ENCODE data around the gene C17orf100. TPM values are rescaled to one million over a fixed set of nuclear protein-coding genes. Genes with fewer than 3 reads are reported as not detected.

C17orf100 gene
- total RNA-seq, 1 experiment from 2014 or later, result 0.70 TPM

- no peaks in the 10 kb centered on the region for H4K20me1 ChIP-seq (ENCODE audit: control insufficient read depth, insufficient read depth, insufficient read length)
- H3K27me3 Mint-ChIP-seq (ENCODE audit: low read depth), result peaks cover 28% of the 10 kb centered on the region
- no peak overlapping the region for H3T11ph ChIP-seq (ENCODE audit: low read length)
- H4K91ac ChIP-seq (ENCODE audit: insufficient read length, low read depth, low read length), result no peak overlapping the region
- WGBS (ENCODE audit: extremely low coverage, insufficient read length, low lambda C conversion rate), result no CpG with 5 or more reads among the region's 6 CpGs
- no peaks in the 10 kb centered on the region for H3K9me3 ChIP-seq (ENCODE audit: control insufficient read depth, low read depth, low read length)
- H3K23me2 ChIP-seq (ENCODE audit: insufficient read length, low read depth, low read length, poor library complexity, severe bottlenecking), result no peaks in the 10 kb centered on the region
- no peak overlapping the region for H2BK12ac ChIP-seq (ENCODE audit: insufficient read length, low read depth, low read length)
- H3K18ac ChIP-seq (ENCODE audit: insufficient read length, low read depth, low read length), result no peak overlapping the region
- no peak overlapping the region for H3K23ac ChIP-seq (ENCODE audit: insufficient read length, low read depth, low read length)
- H3K9me3 Mint-ChIP-seq, result no peaks in the 10 kb centered on the region
- no peak overlapping the region for H2BK120ac ChIP-seq (ENCODE audit: low read depth, low read length, poor library complexity, severe bottlenecking)
- no peak overlapping the region for H2AFZ ChIP-seq (ENCODE audit: low read length)
- no peaks in the 10 kb centered on the region for H3K79me2 ChIP-seq (ENCODE audit: insufficient read depth, low read length)
- H3K56ac ChIP-seq (ENCODE audit: insufficient read length, low read depth, low read length), result no peak overlapping the region
- H3K36me3 Mint-ChIP-seq (ENCODE audit: insufficient read depth in 1 of 3, low read depth in 3 of 3), result no peaks in the 10 kb centered on the region; a peak in 1 of 7 replicates
- H3K27ac Mint-ChIP-seq, result no peak overlapping the region; a peak in 1 of 7 replicates
- no peak overlapping the region for H3K4ac ChIP-seq (ENCODE audit: low read depth, low read length)
- no peak overlapping the region for H3K4me3 Mint-ChIP-seq
- no peak for TF ChIP-seq CTCF (conservative IDR thresholded peaks at IDR 0.05)
- H4K8ac ChIP-seq (replicated peaks; ENCODE audit: insufficient read length, low read depth, low read length), result no peak overlapping the region
- no peaks in the 10 kb centered on the region for H3K4me1 ChIP-seq (ENCODE audit: insufficient read depth, low read length)
- H3K4me2 ChIP-seq (ENCODE audit: insufficient read depth, insufficient read length, low read length), result no peak overlapping the region
- DNase-seq, result no peak
- no peak overlapping the region for H2AK5ac ChIP-seq (ENCODE audit: insufficient read length, low read length)
- H2BK20ac ChIP-seq (ENCODE audit: low read depth, low read length, poor library complexity, severe bottlenecking), result no peak overlapping the region
- no peak overlapping the region for H3K27ac ChIP-seq (ENCODE audit: insufficient read length, low read depth, low read length)
- no peaks in the 10 kb centered on the region; the same call in none of the 2 replicates for H3K27me3 ChIP-seq (ENCODE audit: insufficient read depth, low read length)
- no peak overlapping the region for H4K5ac ChIP-seq (ENCODE audit: insufficient read length, low read depth, low read length)
- no peak overlapping the region for H2BK5ac ChIP-seq (ENCODE audit: insufficient read length, low read length)
- peaks cover 0 to 4% of the 10 kb centered on the region in 2 experiments; a peak in 1 of 4 replicates for H3K4me1 Mint-ChIP-seq
- H3K79me1 ChIP-seq (ENCODE audit: insufficient read depth, low read depth, low read length, poor library complexity, severe bottlenecking), result no peaks in the 10 kb centered on the region
- H2BK15ac ChIP-seq (ENCODE audit: low read depth, low read length), result no peak overlapping the region
- H3K14ac ChIP-seq (ENCODE audit: insufficient read depth, low read length), result 0 out of 2 replicates have a peak overlapping the region, but pooled peaks have one; percentile 47
- no peak overlapping the region for H3K9ac ChIP-seq (ENCODE audit: extremely low read depth, insufficient read length, low read length)
These were observed 19.4 kb downstream of the C17orf100 start for GRCh38 chr17:6670999-6671398.

All from H9 (cell line).